Measurements from ENCODE around the gene METTL8.
A peak's percentile ranks its signal among the peaks of the same experiment; 100 is the strongest.
"Not testable (repeated sequence)": the region's sequence is repeated elsewhere in the genome, so short reads cannot be mapped to it uniquely, and the experiment has no call there.

Gene METTL8

GRCh38 chr2:171400395-171400794 is 33.4 kb downstream of the METTL8 start:
- no peak for DNase-seq

GRCh38 chr2:171399292-171399691 is 34.5 kb downstream of the METTL8 start:
- no peak for DNase-seq

GRCh38 chr2:171394164-171394740 is 39.5 kb downstream of the METTL8 start:
- no peak for DNase-seq

- DNase-seq: no peak
Observed at GRCh38 chr2:171393487-171393886, 40.3 kb downstream of the METTL8 start.

- DNase-seq: no peak
Observed at GRCh38 chr2:171391532-171391931, 42.3 kb downstream of the METTL8 start.

GRCh38 chr2:171390941-171391516 is 42.8 kb downstream of the METTL8 start:
- peak; percentile 85 for DNase-seq

- DNase-seq: no peak
Observed at GRCh38 chr2:171389780-171390179, 44.0 kb downstream of the METTL8 start.

- DNase-seq: no peak
Observed at GRCh38 chr2:171389325-171389724, 44.5 kb downstream of the METTL8 start.

GRCh38 chr2:171387052-171387451 is 46.7 kb downstream of the METTL8 start:
- DNase-seq: no peak

- no peak for DNase-seq
Observed at GRCh38 chr2:171386627-171387026, 47.2 kb downstream of the METTL8 start.

- no peak for DNase-seq
Observed at GRCh38 chr2:171383134-171383533, 50.7 kb downstream of the METTL8 start.

- not testable (repeated sequence) for DNase-seq
Observed at GRCh38 chr2:171382175-171382574, 51.6 kb downstream of the METTL8 start.

GRCh38 chr2:171377852-171378251 is 55.9 kb downstream of the METTL8 start:
- not testable (repeated sequence) for DNase-seq

- no peak for DNase-seq
Observed at GRCh38 chr2:171367692-171368091, 66.1 kb downstream of the METTL8 start.

GRCh38 chr2:171365778-171366177 is 68.0 kb downstream of the METTL8 start:
- DNase-seq: no peak

- DNase-seq: no peak
Observed at GRCh38 chr2:171365232-171365631, 68.6 kb downstream of the METTL8 start.

- DNase-seq: no peak
Observed at GRCh38 chr2:171362396-171362795, 71.4 kb downstream of the METTL8 start.

- DNase-seq: no peak
Observed at GRCh38 chr2:171360905-171361304, 72.9 kb downstream of the METTL8 start.

GRCh38 chr2:171353746-171354145 is 80.0 kb downstream of the METTL8 start:
- DNase-seq: not testable (repeated sequence)

GRCh38 chr2:171348056-171348455 is 85.7 kb downstream of the METTL8 start:
- no peak for DNase-seq

GRCh38 chr2:171347591-171348032 is 86.2 kb downstream of the METTL8 start:
- DNase-seq: peak; percentile 14

GRCh38 chr2:171346723-171347557 is 86.8 kb downstream of the METTL8 start:
- peak; percentile 40 for DNase-seq

- no peak for DNase-seq
Observed at GRCh38 chr2:171345971-171346722, 87.6 kb downstream of the METTL8 start.
